ENCODE measurements around the gene WNT2B.

DNA sequence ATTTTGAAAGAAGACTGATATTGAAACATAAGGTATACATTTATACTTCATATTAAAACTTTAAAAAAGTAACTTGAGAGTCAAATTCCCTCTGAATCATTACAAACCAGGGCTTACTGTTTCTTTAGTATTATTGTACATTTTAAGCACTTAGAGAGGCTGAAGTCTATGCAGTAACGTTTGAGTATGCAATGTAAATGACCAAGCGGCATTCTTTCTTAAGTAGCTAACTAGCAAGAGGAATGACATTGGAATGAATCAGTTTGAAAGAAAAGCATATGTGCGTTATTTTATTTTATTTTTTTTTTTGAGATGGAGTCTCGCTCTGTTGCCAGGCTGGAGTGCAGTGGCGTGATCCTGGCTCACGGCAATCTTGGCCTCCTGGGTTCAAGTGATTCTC is 24.3 kb downstream of the WNT2B start:
- TF ChIP-seq, protein P1, sequence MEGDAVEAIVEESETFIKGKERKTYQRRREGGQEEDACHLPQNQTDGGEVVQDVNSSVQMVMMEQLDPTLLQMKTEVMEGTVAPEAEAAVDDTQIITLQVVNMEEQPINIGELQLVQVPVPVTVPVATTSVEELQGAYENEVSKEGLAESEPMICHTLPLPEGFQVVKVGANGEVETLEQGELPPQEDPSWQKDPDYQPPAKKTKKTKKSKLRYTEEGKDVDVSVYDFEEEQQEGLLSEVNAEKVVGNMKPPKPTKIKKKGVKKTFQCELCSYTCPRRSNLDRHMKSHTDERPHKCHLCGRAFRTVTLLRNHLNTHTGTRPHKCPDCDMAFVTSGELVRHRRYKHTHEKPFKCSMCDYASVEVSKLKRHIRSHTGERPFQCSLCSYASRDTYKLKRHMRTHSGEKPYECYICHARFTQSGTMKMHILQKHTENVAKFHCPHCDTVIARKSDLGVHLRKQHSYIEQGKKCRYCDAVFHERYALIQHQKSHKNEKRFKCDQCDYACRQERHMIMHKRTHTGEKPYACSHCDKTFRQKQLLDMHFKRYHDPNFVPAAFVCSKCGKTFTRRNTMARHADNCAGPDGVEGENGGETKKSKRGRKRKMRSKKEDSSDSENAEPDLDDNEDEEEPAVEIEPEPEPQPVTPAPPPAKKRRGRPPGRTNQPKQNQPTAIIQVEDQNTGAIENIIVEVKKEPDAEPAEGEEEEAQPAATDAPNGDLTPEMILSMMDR (IDR thresholded peaks at IDR 0.05; ENCODE audit: insufficient read depth, low read length), result no peak
- TF ChIP-seq SPI1 (IDR thresholded peaks at IDR 0.05; ENCODE audit: borderline replicate concordance, low read depth) (no peak), POLR2AphosphoS5 (IDR thresholded peaks at IDR 0.05; ENCODE audit: low read depth) (no peak), GABPA (IDR thresholded peaks at IDR 0.05; ENCODE audit: low read depth) (no peak)
- TF ChIP-seq, protein P2, sequence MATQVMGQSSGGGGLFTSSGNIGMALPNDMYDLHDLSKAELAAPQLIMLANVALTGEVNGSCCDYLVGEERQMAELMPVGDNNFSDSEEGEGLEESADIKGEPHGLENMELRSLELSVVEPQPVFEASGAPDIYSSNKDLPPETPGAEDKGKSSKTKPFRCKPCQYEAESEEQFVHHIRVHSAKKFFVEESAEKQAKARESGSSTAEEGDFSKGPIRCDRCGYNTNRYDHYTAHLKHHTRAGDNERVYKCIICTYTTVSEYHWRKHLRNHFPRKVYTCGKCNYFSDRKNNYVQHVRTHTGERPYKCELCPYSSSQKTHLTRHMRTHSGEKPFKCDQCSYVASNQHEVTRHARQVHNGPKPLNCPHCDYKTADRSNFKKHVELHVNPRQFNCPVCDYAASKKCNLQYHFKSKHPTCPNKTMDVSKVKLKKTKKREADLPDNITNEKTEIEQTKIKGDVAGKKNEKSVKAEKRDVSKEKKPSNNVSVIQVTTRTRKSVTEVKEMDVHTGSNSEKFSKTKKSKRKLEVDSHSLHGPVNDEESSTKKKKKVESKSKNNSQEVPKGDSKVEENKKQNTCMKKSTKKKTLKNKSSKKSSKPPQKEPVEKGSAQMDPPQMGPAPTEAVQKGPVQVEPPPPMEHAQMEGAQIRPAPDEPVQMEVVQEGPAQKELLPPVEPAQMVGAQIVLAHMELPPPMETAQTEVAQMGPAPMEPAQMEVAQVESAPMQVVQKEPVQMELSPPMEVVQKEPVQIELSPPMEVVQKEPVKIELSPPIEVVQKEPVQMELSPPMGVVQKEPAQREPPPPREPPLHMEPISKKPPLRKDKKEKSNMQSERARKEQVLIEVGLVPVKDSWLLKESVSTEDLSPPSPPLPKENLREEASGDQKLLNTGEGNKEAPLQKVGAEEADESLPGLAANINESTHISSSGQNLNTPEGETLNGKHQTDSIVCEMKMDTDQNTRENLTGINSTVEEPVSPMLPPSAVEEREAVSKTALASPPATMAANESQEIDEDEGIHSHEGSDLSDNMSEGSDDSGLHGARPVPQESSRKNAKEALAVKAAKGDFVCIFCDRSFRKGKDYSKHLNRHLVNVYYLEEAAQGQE (IDR thresholded peaks at IDR 0.05; ENCODE audit: insufficient replicate concordance, low read depth), result no peak
